ENCODE data around the gene TENT5A.

The TENT5A gene

GRCh38 chr6:81727876-81728517 is 24.5 kb downstream of the TENT5A start:
- DNase-seq (ENCODE audit: low read depth): no peak
- H3K4me3 ChIP-seq (ENCODE audit: low read depth, low read length): no peak overlapping the region

GRCh38 chr6:81725127-81725526 is 27.4 kb downstream of the TENT5A start:
- no peak for DNase-seq (ENCODE audit: low read depth)
- H3K4me3 ChIP-seq (ENCODE audit: low read depth, low read length): no peak overlapping the region

GRCh38 chr6:81722506-81723223 is 29.8 kb downstream of the TENT5A start:
- peak; percentile 60 for DNase-seq (ENCODE audit: low read depth)
- no peak overlapping the region for H3K4me3 ChIP-seq (ENCODE audit: low read depth, low read length)

GRCh38 chr6:81720427-81720826 is 32.1 kb downstream of the TENT5A start:
- no peak for DNase-seq (ENCODE audit: low read depth)
- no peak overlapping the region for H3K4me3 ChIP-seq (ENCODE audit: low read depth, low read length)

- no peak for DNase-seq (ENCODE audit: low read depth)
Observed at GRCh38 chr6:81718126-81718525, 34.4 kb downstream of the TENT5A start.

GRCh38 chr6:81714684-81715083 is 37.8 kb downstream of the TENT5A start:
- H3K4me3 ChIP-seq (ENCODE audit: low read depth, low read length): no peak overlapping the region
- no peak for DNase-seq (ENCODE audit: low read depth)

More at GRCh38 chr6:81718126-81718525, 34.4 kb downstream of the TENT5A start:
- no peak overlapping the region for H3K4me3 ChIP-seq (ENCODE audit: low read depth, low read length)

- no peak for DNase-seq (ENCODE audit: low read depth)
- H3K4me3 ChIP-seq (ENCODE audit: low read depth, low read length): no peak overlapping the region
Observed at GRCh38 chr6:81713205-81713604, 39.3 kb downstream of the TENT5A start.

- DNase-seq (ENCODE audit: low read depth): no peak
- no peak overlapping the region for H3K4me3 ChIP-seq (ENCODE audit: low read depth, low read length)
Observed at GRCh38 chr6:81708113-81708699, 44.3 kb downstream of the TENT5A start.

GRCh38 chr6:81704700-81705099 is 47.8 kb downstream of the TENT5A start:
- no peak for DNase-seq (ENCODE audit: low read depth)
- H3K4me3 ChIP-seq (ENCODE audit: low read depth, low read length): no peak overlapping the region

GRCh38 chr6:81700414-81700813 is 52.1 kb downstream of the TENT5A start:
- H3K4me3 ChIP-seq (ENCODE audit: low read depth, low read length): no peak overlapping the region
- DNase-seq (ENCODE audit: low read depth): no peak

GRCh38 chr6:81697559-81697958 is 54.9 kb downstream of the TENT5A start:
- no peak overlapping the region for H3K4me3 ChIP-seq (ENCODE audit: low read depth, low read length)
- DNase-seq (ENCODE audit: low read depth): peak; percentile 24

GRCh38 chr6:81696524-81696923 is 56.0 kb downstream of the TENT5A start:
- no peak for DNase-seq (ENCODE audit: low read depth)
- H3K4me3 ChIP-seq (ENCODE audit: low read depth, low read length): no peak overlapping the region

Data from skeletal muscle cell (primary cell).